GM13976 (cell line): ENCODE data around the gene TMEM139.

Source experiments
- DNase-seq: peaks from one replicate; pipeline ENCODE4 v3.0.0; 2012; ENCODE audit warnings: low spot score
- in situ Hi-C: fragments of 300-500 bp; cut with MboI; formaldehyde crosslinking; loops from one replicate; pipeline ENCODE4 v1.12.0; 2022; ENCODE audit warnings: low sequenced_read_pairs, mixed read lengths, inconsistent platforms; ENCODE audit not compliant: unreplicated experiment
- TF ChIP-seq, protein P1 (sequence below): IDR thresholded peaks from 2 replicates; pipeline ENCODE4 v1.5.1; 2012; ENCODE audit warnings: borderline replicate concordance, mild to moderate bottlenecking; ENCODE audit not compliant: insufficient read depth; ENCODE audit errors: extremely low read depth, missing control alignments, control extremely low read depth

Gene TMEM139

DNA sequence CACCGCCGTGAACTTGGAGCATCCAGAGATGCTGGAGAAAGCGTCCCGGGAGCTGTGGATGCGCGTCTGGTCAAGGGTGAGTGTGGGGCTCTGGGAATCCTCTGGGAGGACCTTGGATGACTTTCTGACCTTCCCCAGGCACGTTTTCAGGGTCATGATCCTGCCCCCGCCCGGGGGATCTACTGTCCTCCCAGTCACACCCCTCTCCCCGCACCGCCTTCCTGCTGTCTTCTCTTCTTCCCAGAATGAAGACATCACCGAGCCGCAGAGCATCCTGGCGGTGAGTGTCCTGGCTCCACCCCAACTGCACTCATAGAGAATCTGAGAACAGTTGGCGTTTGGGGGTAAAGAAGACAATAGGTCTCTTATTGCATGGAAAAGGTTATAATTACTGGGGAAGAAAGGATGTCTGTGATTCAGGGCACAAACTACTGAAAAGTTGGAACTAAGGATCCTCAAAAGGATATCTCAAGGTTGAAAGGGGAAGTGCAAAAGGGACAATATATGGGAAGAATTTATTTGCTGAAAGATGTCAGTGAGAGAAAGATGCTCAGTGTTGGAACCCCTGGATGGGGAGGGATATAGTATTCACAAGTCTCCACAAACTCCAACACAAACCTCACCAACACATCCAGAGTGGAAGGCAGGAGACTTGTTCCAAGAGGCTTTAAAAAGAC is 19.6 kb upstream of the TMEM139 start:
- no peak for DNase-seq
- TF ChIP-seq, protein P1, sequence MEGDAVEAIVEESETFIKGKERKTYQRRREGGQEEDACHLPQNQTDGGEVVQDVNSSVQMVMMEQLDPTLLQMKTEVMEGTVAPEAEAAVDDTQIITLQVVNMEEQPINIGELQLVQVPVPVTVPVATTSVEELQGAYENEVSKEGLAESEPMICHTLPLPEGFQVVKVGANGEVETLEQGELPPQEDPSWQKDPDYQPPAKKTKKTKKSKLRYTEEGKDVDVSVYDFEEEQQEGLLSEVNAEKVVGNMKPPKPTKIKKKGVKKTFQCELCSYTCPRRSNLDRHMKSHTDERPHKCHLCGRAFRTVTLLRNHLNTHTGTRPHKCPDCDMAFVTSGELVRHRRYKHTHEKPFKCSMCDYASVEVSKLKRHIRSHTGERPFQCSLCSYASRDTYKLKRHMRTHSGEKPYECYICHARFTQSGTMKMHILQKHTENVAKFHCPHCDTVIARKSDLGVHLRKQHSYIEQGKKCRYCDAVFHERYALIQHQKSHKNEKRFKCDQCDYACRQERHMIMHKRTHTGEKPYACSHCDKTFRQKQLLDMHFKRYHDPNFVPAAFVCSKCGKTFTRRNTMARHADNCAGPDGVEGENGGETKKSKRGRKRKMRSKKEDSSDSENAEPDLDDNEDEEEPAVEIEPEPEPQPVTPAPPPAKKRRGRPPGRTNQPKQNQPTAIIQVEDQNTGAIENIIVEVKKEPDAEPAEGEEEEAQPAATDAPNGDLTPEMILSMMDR = no peak
- in situ Hi-C loops = loop anchor here (25.0 kb wide), 1 partner anchor 572 kb away; no protein-coding TSS in a partner anchor

DNA sequence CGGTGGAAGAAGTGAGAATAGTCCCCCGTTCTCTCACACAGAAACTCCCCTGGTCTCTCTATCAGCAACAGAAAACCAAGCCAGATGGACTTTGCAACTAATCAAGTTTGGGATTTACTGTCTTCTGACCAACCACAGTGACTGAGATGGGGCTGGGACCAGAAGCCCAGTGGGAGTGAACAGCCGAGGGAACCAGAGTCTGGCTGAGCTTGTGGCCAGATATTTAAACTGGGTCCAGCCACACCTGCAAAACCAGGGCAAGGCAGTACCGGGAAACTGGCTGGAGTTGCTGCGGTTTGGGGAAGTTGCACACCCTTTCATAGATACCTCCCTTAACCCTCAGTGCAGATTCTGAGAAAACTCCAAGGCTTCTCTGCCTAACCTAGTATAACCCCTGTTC is 15.5 kb upstream of the TMEM139 start:
- in situ Hi-C loops = loop anchor here (25.0 kb wide), 1 partner anchor 568 kb away; no protein-coding TSS in a partner anchor
- TF ChIP-seq, protein P1 = no peak

DNA sequence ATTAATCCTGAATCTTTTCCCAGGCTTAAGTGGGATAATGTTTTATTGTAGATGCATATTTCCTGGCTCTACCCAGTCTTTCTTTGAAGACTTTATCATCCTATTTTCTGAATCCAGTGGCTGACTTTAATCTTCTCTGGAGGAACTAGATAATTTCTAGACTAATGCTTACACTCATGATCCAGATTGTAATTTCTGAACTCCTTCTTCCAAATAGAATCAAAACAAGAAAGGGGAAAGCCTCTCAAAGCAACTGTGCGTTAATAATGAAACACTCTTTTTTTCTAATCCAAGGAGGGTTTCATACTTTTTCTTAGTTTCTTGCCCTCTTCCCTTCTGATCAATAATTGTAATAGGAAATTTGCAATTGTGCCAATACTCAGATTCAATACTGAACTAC is 13.5 kb upstream of the TMEM139 start:
- in situ Hi-C loops = loop anchor here (25.0 kb wide), 1 partner anchor 566 kb away; no protein-coding TSS in a partner anchor

More for the DNA sequence above, 15.5 kb upstream of the TMEM139 start:
- no peak for DNase-seq

DNA sequence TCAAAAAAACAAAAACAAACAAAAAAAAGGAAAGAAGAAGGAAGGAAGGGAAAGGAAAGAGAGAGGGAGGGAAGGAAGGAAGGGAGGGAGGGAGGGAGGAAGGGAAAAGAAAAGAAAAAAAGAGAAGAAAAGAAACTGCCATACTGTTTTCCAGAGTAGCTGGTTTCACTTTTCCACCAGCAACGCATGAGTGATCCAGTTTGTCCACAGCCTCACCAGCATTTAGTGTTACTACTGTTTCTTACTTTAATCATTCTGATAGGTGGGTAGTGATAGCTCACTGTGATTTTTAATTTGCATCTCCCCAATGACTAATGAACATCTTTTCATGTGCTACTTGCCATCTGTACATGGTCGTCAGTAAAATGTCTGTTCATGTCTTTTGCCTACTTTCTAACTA is 11.9 kb upstream of the TMEM139 start:
- DNase-seq = no peak
- TF ChIP-seq, protein P1 = no peak
- in situ Hi-C loops = loop anchor here (25.0 kb wide), 1 partner anchor 564 kb away; no protein-coding TSS in a partner anchor

More for the DNA sequence above, 13.5 kb upstream of the TMEM139 start:
- DNase-seq = no peak
- TF ChIP-seq, protein P1 = no peak

- DNase-seq = no peak
- in situ Hi-C loops = no loop called here
- TF ChIP-seq, protein P1 = no peak
Observed at GRCh38 chr7:143279186-143280098, 5.3 kb upstream of the TMEM139 start.

DNA sequence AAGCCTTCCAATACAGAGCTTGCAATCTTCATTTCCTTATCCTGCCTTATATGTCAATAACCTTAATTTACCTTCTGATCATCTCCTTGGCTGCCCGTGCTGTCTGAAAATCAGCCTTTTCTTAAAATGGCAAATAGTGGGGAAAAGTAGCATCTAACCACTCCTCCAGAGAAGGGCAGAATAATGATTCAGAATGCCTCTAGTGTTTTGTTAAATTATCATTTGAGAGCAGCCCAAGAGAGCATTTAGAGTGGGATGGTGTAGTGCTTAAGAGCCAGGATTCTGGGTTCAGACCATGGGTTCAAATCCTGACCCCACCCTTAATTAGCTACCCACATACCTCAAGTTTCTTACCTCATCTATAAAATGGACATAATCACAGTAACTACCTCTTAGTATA is 4.6 kb upstream of the TMEM139 start:
- no peak for DNase-seq
- in situ Hi-C loops = no loop called here
- TF ChIP-seq, protein P1 = no peak
